Thyroid gland (tissue), 4 donors: Measurements from ENCODE around the gene DNAJC17. TPM values are rescaled to one million over a fixed set of nuclear protein-coding genes. Genes with fewer than 3 reads are reported as not detected.
A peak's percentile ranks its signal among the peaks of the same experiment; 100 is the strongest.

Experiments
- DNase-seq, 2 donors: peaks; one replicate each; pipeline ENCODE4 v3.0.0-alpha.2; 2019
- H3K27ac ChIP-seq, 3 donors: fragments of 200-600 bp; sonication (generic); 1 replicate in 2 of 3; 2 replicates in 1 of 3; pipeline ENCODE4 v1.5.1; 2016 to 2019; ENCODE audit warnings: mild to moderate bottlenecking in 1 of 3, moderate library complexity in 1 of 3
- H3K27me3 ChIP-seq: fragments of 200-600 bp; sonication (generic); one replicate; pipeline ENCODE4 v1.5.1; 2019
- H3K36me3 ChIP-seq, 2 donors: fragments of 200-600 bp; sonication (generic); one replicate each; pipeline ENCODE4 v1.5.1; 2016 to 2019
- H3K4me1 ChIP-seq, 2 donors: fragments of 200-600 bp; sonication (generic); one replicate each; pipeline ENCODE4 v1.5.1; 2017 to 2019
- H3K4me3 ChIP-seq, 3 donors: fragments of 200-600 bp; sonication (generic); replicated peaks in 1 of 3; 1 replicate in 2 of 3; 2 replicates in 1 of 3; pipeline ENCODE4 v1.5.1; 2016; ENCODE audit warnings: mild to moderate bottlenecking in 1 of 3
- H3K9me3 ChIP-seq: fragments of 200-600 bp; sonication (generic); one replicate; pipeline ENCODE4 v1.5.1; 2017
- CTCF ChIP-seq, 6 experiments: fragments of 200-600 bp in 3 of 6; fragments of 450-650 bp in 3 of 6; sonication (generic) in 3 of 6; IDR thresholded peaks; one replicate each; pipeline ENCODE4 v1.5.1; 2016 to 2019; ENCODE audit warnings: antibody characterized with exemption in 6 of 6, mild to moderate bottlenecking in 2 of 6, inconsistent platforms in 1 of 6, moderate library complexity in 1 of 6
- POLR2A ChIP-seq, 2 donors: fragments of 450-650 bp; IDR thresholded peaks; one replicate each; pipeline ENCODE4 v1.6.1; 2017; ENCODE audit warnings: antibody characterized with exemption in 2 of 2, mild to moderate bottlenecking in 2 of 2, moderate library complexity in 1 of 2
- WGBS, 2 donors: methylation state at CpG; one replicate each; pipeline ENCODE4 v1.1.5; 2017; 5-methylcytosine and 5-hydroxymethylcytosine counted together
- intact Hi-C: fragments of 100-400 bp; cut with DNase I; formaldehyde crosslinking; loops from one replicate; pipeline ENCODE4 v1.15.1; 2023
- total RNA-seq, 4 donors: library from RNA; depleted of rRNA; stranded (reverse); fragments of >200 nt; gene quantifications; one replicate each; pipeline ENCODE4 v1.2.3, GENCODE V29; 2016

Gene DNAJC17
- total RNA-seq, 4 donors from 2014 or later: 21.6 to 51.9 (median 45.8) TPM

- Histone ChIP-seq H3K36me3 (no peaks in the 10 kb centered on the region), H3K4me1 (peaks cover 0 to 3% of the 10 kb centered on the region in 2 donors), H3K27ac (no peak overlapping the region), H3K9me3 (no peaks in the 10 kb centered on the region), H3K27me3 (no peaks in the 10 kb centered on the region), H3K4me3 (no peak overlapping the region)
- TF ChIP-seq CTCF (IDR thresholded peaks at IDR 0.05) (no peak), POLR2A (IDR thresholded peaks at IDR 0.05) (no peak)
- intact Hi-C loops: no loop called here
- WGBS, 2 donors: 92 to 95% methylated on average over 5 of the region's 5 CpGs
- no peak for DNase-seq
Measured at GRCh38 chr15:40796512-40796911, 10.8 kb downstream of the DNAJC17 start.

GRCh38 chr15:40796041-40796440, 11.2 kb downstream of the DNAJC17 start:
- H3K9me3 ChIP-seq: no peaks in the 10 kb centered on the region
- WGBS, 2 donors: 77 to 78% methylated on average over 2 of the region's 2 CpGs
- no peaks in the 10 kb centered on the region for H3K36me3 ChIP-seq
- H3K27me3 ChIP-seq: no peaks in the 10 kb centered on the region
- intact Hi-C loops: no loop called here
- H3K4me3 ChIP-seq: no peak overlapping the region
- peaks cover 0 to 3% of the 10 kb centered on the region in 2 donors for H3K4me1 ChIP-seq
- no peak for TF ChIP-seq POLR2A (IDR thresholded peaks at IDR 0.05)
- no peak for TF ChIP-seq CTCF (IDR thresholded peaks at IDR 0.05)
- no peak overlapping the region for H3K27ac ChIP-seq
- no peak for DNase-seq

GRCh38 chr15:40793216-40793989, 13.9 kb downstream of the DNAJC17 start:
- DNase-seq: peak in 1 of 2 donors; percentile 16
- H3K4me1 ChIP-seq: peaks cover 4 to 14% of the 10 kb centered on the region in 2 donors
- WGBS, 2 donors: 83 to 89% methylated on average over 9 of the region's 9 CpGs
- H3K9me3 ChIP-seq: no peaks in the 10 kb centered on the region
- intact Hi-C loops: no loop called here
- no peak overlapping the region for H3K27ac ChIP-seq
- no peak overlapping the region for H3K4me3 ChIP-seq
- TF ChIP-seq CTCF (IDR thresholded peaks at IDR 0.05) (no peak), POLR2A (IDR thresholded peaks at IDR 0.05) (no peak)
- no peaks in the 10 kb centered on the region for H3K27me3 ChIP-seq
- H3K36me3 ChIP-seq: no peaks in the 10 kb centered on the region

- H3K27me3 ChIP-seq: no peaks in the 10 kb centered on the region
- TF ChIP-seq POLR2A (IDR thresholded peaks at IDR 0.05) (no peak), CTCF (IDR thresholded peaks at IDR 0.05) (no peak)
- peaks cover 5 to 23% of the 10 kb centered on the region in 2 donors for H3K4me1 ChIP-seq
- WGBS, 2 donors: 96 to 100% methylated on average over 3 of the region's 3 CpGs
- H3K9me3 ChIP-seq: no peaks in the 10 kb centered on the region
- DNase-seq: no peak
- H3K36me3 ChIP-seq: no peaks in the 10 kb centered on the region
- H3K27ac ChIP-seq: no peak overlapping the region
- H3K4me3 ChIP-seq: no peak overlapping the region
- intact Hi-C loops: no loop called here
Measured at GRCh38 chr15:40792394-40792793, 14.9 kb downstream of the DNAJC17 start.

GRCh38 chr15:40790718-40791117, 16.6 kb downstream of the DNAJC17 start:
- no peak for DNase-seq
- WGBS, 2 donors: 80 to 91% methylated on average over 3 of the region's 3 CpGs
- Histone ChIP-seq H3K4me3 (no peak overlapping the region), H3K27me3 (no peaks in the 10 kb centered on the region), H3K36me3 (no peaks in the 10 kb centered on the region), H3K9me3 (no peaks in the 10 kb centered on the region), H3K4me1 (peaks cover 19 to 37% of the 10 kb centered on the region in 2 donors), H3K27ac (no peak overlapping the region)
- TF ChIP-seq CTCF (IDR thresholded peaks at IDR 0.05): no peak
- TF ChIP-seq POLR2A (IDR thresholded peaks at IDR 0.05): no peak
- intact Hi-C loops: no loop called here
